ENCODE measurements around the gene LSM5. TPM values are rescaled to one million over a fixed set of nuclear protein-coding genes. Genes with fewer than 3 reads are reported as not detected.

Gene LSM5
- total RNA-seq, 4 donors from 2014 or later, result 10.5 to 21.4 (median 14.1) TPM

DNA sequence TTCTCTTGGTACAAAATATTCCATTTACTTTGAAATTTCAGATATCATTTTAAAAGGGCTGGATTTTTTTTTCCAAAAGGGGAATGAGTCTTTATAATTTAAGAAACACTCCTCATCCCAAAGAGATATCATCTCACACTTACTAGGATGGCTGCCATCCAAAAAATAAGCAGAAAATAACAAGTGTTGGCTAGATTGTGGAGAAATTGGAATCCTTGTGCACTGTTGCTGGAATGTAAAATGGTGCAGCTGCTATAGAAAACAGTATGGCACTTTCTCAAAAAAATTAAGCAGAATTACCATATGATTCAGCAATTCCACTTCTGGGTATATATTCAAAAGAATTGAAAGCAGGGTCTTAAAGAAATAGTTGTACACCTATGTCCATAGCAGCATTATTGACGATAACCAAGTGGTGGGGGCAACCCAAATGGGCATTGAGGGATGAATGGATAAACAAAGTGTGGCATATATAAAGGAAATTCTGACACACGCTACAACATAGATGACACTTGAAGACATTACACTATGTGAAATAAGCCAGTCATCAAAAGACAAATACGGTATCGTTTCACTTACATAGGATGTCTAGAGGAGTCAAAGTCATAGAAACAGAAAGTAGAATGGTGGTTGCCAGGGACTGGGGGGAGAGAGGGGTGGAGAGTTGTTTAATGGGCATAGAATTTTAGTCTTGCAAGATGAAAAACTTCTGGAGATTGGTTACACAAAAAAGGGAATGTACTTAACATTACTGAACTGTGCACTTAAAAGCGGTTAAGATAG lies 53.8 kb downstream of the LSM5 start:
- no peak for DNase-seq (ENCODE audit: low spot score)
- ATAC-seq (ENCODE audit: low FRiP score), result no peak
- TF ChIP-seq, protein P1, sequence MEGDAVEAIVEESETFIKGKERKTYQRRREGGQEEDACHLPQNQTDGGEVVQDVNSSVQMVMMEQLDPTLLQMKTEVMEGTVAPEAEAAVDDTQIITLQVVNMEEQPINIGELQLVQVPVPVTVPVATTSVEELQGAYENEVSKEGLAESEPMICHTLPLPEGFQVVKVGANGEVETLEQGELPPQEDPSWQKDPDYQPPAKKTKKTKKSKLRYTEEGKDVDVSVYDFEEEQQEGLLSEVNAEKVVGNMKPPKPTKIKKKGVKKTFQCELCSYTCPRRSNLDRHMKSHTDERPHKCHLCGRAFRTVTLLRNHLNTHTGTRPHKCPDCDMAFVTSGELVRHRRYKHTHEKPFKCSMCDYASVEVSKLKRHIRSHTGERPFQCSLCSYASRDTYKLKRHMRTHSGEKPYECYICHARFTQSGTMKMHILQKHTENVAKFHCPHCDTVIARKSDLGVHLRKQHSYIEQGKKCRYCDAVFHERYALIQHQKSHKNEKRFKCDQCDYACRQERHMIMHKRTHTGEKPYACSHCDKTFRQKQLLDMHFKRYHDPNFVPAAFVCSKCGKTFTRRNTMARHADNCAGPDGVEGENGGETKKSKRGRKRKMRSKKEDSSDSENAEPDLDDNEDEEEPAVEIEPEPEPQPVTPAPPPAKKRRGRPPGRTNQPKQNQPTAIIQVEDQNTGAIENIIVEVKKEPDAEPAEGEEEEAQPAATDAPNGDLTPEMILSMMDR (IDR thresholded peaks at IDR 0.05), result no peak

Other genes with a start within 250 kb of the LSM5 start
- 10 to 100 TPM; 20.7 to 42.2 (median 29.2) TPM for gene AVL9, start 5.1 kb upstream of the LSM5 start, total RNA-seq

All from omental fat pad (tissue), 4 donors.